T-helper 9 cell (primary cell): Measurements from ENCODE around the gene MRPL54.

Experiments used
- DNase-seq: peaks from one replicate; pipeline ENCODE4 v3.0.0-alpha.2; 2020
- total RNA-seq, 2 donors: gene quantifications; one replicate each; lab custom pipeline; 2026; lab: John Stamatoyannopoulos, UW

MRPL54 gene
- 30.4 to 35.1 reads per million in 2 donors for total RNA-seq

DNA sequence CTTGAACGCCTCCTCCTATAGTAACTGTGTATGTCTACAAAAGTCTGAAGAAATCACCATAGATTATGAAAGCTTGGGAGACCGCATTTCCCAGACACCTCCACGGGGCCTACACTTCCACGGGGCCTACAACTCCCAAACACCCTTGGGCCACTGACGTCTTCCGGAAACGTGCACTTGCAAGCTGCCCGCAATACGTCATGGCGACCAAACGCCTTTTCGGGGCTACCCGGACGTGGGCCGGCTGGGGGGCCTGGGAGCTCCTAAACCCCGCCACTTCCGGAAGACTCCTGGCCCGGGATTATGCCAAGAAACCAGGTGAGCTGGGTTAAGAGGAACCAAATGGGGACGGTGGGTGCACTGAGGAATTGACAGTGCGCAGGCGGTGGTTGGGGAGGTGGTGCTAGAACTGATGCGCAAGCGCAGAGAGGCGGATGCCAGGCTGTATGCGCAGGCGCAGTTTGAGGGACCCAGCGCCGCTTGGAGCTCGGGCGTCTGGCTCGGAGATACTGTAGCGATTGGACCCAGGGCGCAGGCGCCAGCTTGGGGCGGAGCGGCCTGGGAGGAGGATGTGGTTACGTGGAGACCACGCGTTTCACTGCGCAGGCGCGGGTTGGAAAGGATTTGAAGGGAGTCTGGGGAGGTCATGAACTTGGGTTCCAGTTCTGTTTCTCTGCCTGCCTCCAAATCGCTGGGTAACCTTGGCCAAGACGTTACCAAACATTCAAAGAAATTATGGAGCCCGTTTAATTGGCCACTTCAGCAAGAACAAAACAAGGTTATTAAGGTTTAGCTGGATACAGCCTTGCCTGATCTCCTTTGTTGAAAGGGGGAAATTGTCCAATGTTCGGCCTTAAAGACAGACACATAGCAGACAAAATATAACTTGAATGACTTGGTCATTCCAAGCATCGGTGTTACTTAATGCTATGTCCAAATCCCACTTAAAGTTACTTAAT is at the start of gene MRPL54:
Gene MRPL54 (plus strand): TSS at position 182 of the 959 bp plus-strand sequence. CDS start 19 bp downstream, at position 201.
- peak; percentile 97 for DNase-seq

DNA sequence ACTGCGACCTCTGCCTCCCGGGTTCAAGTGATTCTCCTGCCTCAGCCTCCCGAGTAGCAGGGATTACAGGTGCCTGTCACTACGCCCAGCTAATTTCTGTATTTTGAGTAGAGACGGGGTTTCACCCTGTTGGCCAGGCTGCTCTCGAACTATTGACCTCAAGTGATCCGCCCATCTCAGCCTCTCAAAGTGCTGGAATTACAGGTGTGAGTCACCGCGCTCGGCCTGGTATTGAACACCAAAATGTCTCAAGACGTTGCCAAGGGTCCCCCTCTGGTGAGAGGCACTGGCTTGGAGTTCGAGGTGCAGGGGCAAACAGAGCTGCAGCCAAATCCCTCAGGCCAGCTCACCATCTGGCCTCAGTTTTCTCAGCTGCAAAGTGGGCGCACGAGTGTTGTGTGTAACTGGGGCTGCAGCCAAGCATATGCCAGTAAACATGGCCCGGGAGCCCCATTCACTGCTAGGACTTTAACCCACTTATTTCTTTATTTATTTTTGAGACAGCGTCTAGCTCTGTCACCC is 46.3 kb upstream of the MRPL54 start:
- no peak for DNase-seq

DNA sequence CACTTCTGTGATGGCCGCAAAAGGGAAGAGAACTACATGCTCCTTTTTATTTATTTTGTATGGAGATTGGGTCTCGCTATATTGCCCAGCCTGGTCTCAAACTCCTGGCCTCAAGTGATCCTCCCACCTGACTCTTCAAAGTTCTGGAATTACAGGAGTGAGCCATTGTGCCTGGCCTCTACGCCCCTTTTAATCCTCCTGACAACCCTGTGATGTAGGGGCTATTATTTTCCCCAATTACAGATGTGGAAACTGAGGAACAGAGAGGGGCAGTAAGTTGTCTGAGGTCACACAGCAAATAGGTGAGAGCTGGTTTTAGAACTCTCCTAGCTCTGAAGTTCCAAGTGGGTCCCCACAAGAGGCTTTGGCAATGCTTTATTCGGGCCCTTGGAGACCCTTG is 42.6 kb upstream of the MRPL54 start:
- no peak for DNase-seq

DNA sequence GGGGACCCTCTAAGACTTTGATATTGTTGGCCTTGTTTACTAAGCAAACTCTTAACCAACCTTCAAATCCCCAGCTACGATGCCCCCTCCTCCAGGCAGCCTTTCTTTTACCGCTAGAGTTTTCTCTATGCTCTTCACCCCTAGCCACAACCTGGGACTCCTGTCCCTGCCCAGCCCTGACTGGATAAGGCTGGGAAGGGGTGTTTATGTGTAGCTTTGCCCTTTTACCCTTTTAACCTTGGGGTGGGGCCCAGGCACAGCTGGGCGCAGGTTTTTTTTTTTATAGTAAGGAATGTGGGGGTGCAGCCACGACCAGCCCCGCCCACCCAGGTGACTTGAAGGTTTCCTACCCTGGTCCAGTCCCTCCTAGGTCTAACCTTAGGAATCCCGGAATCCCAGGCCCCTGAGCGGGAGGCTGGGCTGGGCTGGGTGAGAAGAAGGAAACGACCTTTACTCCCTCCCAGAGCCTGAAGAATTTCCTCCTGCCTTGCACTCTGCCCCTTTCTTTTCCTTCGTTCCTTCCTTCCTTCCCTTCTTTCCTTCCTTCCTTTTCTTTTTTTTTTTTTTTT is 42.0 kb upstream of the MRPL54 start:
- DNase-seq: no peak

DNA sequence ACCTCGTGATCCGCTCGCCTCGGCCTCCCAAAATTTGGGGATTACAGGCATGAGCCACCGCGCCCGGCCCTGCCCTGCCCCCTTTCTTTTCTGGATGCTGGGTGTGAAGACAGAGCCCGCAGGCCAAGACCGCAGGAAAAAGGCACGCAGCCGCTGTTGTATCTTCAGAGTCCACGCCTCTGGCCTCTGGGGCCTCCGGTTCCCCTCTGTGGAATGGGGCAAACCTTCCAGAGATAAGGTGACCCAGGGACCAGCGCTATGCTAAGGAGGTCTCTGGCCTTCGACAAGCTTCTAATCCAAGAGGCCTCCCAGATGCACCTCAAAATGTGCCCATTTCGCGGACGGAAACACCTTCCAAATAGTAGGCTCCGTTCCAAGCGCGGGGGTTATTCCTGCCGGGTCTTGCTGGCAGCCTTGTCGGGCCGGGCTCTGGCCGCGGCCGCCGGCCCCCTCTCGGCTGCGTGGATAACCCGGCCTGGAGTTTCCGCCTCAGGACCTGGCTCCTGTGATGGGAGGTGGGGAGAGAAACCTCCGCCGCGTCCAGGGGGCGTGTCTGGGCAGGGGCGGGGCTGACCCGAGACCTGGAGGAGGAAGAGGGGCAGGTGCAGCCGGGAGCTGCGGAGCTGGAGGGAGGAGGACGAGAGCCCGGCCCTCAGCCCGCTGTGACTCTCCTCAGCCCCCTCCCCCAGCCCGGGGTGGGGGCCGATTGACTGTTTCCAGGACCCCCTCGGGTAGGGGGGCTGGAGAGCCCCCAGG is 41.2 kb upstream of the MRPL54 start:
- peak; percentile 90 for DNase-seq

DNA sequence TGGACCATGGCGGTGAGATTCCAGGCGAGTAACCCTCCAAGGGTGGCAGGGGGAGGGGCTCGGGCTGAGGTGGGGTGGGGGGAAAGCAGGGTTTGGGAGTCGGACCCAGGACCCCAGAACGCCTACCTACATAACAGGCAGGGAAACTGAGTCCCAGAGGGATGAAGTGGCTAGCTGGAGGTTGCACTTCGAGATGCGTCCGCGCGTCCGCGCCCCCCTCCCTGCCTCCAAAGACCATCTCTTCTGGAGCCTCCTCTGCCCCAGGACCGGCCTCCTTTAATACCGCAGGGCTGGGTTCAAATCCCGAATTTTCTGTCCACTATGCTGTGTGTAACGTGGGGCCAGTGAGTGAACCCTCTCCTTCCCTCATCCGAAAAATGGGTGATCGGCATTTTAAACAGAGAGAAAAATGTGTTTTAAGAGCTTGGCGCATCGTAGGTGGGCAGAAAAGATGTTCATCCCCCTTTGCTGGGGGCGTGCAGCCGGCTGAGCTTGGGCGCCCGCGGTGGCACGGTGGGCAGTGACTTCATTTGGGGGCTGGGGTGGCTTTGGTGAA is 40.5 kb upstream of the MRPL54 start:
- DNase-seq: no peak

DNA sequence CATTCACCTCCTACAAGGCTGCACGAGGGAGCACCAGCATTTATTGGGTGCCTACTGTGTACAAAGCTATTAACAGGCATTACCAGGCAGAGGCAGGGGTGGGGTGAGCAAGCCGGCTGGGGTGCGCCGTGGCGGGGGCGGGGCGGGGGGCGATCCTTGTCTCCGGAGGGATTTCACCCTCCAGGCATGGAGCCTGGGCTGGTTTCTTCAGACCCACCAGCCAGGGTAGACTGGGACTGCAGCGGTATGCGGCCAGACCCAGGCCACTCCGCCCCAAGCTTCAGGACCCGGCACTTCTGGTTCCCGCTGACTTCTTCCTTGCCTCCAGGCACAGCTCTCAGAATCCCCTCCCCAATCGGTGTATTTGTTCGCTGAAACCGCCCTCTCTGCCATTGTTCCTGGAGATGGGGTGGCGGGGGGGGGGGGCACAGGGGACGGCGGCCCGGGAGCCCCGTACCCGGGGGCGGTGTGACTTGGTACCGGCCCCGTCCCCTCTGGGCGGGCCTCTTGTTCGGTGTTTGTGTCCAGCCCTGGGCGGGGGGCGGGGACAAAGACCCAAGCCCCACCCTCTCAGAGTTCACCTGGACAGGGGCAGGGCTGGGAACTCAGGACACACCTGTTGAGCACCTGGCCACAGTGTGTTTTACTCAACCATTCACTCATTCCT is 39.9 kb upstream of the MRPL54 start:
- no peak for DNase-seq

DNA sequence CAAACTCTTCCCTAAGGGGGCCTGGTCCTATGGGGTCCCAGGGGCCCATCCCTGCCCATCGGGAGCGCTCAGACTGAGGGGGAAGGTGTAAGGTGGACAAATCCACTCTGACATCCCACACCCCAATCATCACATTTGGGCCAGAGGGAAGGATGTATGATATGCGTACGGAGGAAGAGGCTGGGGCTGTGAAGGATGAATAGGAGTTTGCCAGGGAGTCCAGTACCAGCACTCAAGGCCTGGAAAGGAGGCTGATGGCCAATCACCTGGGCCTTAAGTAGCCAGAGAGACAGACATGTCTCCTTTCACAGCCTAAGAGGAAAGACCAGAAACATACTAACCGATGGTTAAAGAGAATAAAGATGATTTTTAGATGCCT is 39.4 kb upstream of the MRPL54 start:
- DNase-seq: no peak

DNA sequence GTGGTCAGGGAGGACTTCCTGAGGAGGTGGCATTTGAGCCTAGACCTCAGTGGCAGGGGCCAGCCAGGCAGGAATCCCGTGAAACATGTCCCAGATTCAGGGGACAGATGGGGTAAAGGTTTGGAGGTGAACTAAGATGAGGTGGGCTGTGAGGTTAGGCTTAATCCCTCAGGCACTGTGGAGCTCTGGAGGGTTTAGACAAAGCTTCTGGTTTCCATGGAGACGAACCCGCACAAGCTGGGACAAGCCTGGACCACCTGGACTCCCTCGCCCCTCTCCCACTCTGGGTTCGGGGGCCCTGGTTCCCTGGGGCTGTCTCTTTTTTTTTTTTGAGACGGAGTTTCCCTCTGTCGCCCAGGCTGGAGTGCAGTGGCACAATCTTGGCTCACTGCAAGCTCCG is 38.6 kb upstream of the MRPL54 start:
- no peak for DNase-seq

DNA sequence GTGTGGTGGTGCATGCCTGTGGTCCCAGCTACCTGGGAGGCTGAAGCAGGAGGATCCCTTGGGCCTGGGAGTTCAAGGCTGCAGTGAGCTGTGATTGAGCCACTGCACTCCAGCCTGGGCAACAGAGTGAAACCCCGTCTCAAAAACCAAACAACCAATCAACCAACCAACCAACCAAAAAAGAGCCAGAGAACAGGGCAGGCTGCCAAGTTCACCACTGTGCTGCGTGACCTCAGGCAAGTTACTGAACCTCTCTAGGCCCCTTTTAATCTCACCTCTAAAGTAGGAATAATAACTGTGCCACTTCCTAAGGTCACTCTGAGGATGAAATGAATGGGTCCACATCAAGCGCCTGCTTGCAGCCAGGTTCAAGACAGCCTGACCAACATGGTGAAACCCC is 37.4 kb upstream of the MRPL54 start:
- DNase-seq: no peak

DNA sequence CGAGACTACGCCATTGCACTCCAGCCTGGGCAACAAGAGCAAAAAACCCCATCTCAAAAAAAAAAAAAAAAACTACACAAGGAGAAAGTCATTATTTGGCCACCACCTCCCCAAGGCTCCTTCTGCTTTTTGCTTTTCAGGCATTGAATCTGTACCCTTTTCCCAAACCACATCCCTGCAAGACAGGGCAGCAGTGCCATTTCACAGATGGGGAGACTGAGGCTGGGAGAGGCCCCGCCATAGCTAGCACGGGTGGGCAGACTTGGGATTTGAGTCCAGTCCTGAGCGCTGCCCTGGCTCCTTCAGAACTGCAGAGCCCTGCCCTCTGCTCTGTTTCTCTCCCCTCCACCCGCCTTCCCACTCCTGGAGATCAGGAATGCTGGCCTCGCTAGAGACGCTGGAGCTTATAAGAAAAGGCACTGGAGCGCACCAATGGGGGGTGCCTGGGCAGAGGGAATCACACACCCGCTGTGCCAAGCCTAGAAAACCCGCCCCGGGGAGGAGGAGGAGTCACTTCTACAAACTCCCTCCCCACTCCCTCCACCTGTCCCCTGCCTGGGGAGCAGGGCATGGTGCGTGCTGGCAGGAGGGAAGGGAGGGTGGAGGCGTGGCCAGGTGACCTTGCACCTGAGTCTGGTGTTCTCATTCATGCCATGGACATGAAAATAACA is 36.7 kb upstream of the MRPL54 start:
- no peak for DNase-seq

DNA sequence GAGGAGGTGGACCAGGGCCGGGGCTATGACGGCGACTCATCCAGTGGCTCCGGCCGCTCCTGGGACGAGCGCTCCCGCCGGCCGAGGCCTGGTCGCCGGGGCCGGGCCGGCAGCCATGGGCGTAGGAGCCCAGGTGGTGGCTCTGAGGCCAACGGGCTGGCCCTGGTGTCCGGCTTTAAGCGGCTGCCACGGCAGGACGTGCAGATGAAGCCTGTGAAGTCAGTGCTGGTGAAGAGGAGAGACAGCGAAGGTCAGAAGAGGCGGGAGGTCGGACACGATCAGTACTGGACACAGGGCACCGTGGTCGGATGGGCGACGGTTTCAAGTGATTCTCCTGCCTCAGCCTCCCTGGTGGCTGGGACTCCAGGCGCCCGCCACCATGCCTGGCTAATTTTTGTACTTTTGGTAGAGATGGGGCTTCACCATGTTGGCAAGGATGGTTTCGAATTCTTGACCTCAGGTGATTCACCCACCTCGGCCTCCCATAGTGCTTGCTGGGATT is 32.0 kb upstream of the MRPL54 start:
- no peak for DNase-seq

DNA sequence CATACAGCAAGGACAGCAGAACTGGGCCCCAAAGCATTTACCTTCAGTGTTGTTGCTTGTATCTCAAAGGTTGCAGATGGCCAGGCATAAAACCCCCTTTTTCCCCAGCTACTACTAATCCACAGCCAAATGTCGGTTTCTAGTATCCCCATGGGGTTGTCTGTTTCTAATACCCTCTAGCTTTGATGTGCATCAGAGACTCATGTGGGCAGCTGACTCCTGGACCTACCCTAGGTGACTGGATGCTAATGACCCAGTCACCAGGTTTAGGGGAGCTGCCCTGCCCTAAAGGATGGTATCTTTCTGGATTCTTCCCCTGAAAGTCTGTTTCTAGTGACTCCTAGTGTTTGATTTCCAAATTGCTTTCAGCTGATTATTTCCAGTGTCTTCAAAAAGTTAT is 30.4 kb upstream of the MRPL54 start:
- DNase-seq: no peak

DNA sequence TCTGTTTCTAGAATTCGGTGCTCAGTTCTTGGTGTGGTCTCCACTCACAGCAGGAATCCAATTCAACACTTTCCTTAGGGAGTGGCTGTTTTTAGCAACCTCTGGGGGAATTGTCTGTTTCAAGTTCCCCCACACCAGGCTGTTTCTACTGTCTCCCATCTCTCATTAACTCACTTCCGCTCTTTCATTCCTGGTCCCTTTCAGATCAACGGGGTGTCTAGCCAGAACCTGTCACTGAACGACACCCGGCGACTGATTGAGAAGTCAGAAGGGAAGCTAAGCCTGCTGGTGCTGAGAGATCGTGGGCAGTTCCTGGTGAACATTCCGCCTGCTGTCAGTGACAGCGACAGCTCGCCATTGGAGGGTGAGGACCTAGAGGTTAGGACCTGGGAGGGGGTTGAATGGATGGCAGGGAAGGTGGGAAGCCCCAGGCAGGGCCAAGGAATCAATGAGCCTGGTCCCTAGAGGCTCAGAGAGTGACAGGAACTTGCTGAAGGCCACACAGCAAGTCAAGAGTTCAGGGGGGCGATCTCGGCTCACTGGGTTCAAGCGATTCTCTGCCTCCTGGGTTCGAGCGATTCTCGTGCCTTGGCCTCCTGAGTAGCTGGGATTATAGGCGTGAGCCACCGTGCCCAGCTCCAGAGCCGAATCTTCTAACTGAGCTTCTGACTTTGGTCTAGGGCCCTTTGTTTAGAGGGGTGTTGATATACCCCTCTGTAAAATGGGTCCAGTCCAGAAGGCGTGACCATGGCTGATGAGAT is 28.8 kb upstream of the MRPL54 start:
- DNase-seq: no peak

DNA sequence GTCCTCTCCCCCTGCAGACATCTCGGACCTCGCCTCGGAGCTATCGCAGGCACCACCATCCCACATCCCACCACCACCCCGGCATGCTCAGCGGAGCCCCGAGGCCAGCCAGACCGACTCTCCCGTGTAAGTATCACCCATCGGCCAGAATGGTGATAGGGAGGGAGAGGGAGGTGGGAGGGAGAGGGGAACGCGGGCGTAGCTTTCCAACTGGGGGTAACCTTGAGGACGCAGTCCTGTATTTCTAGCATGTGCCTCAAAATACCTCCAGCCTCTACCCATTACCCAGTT is 28.2 kb upstream of the MRPL54 start:
- no peak for DNase-seq

DNA sequence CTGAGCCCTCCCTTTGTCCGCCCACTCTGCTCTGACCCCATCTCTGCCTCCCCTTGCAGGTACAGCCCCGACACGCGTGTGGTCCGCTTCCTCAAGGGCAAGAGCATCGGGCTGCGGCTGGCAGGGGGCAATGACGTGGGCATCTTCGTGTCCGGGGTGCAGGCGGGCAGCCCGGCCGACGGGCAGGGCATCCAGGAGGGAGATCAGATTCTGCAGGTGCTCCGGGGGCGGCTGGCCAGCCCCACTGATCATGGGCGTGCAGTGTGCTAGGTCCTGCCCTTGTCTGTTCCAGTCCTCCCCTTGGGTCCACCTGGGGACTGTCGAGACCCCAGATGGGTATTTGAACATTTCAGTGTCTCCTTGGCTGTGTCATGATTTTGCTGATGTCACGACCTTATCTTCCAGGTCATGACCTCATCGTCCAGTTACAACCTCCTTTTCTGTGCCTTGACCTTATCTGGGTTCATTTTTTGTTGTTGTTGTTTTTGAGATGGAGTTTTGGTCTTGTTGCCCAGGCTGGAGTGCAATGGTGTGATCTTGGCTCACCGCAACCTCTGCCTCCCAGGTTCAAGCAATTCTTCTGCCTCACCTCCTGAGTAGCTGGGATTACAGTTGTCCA is 26.3 kb upstream of the MRPL54 start:
- DNase-seq: no peak

DNA sequence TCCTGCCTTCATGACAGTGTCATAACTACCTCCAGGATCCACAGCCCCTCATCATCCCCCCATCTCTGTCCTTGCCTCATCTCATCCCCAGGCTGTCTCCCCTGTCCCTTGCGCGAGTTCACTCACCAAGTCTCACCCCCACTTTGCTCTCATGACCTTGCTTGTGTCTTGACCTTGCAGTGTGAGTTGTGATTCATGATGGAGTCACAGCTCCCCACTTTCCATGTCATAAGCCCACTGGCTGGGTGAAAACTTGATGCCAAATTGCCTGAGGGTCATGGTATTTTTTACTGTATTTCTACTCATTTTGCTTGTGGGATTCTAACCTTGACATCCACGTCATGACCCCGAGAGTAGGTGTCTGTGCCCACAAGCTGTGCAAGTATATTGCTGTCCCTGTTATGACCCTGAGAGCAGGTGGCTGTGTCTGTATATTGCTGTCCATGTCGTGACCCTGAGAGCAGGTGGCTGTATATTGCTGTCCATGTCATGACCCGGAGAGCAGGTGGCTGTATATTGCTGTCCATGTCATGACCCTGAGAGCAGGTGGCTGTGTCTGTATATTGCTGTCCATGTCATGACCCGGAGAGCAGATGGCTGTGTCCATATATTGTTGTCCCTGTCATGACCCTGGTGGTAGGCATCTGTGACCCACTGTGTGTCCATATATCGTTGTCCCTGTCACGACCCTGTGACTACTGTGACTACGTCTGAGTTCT is 24.8 kb upstream of the MRPL54 start:
- DNase-seq: no peak

DNA sequence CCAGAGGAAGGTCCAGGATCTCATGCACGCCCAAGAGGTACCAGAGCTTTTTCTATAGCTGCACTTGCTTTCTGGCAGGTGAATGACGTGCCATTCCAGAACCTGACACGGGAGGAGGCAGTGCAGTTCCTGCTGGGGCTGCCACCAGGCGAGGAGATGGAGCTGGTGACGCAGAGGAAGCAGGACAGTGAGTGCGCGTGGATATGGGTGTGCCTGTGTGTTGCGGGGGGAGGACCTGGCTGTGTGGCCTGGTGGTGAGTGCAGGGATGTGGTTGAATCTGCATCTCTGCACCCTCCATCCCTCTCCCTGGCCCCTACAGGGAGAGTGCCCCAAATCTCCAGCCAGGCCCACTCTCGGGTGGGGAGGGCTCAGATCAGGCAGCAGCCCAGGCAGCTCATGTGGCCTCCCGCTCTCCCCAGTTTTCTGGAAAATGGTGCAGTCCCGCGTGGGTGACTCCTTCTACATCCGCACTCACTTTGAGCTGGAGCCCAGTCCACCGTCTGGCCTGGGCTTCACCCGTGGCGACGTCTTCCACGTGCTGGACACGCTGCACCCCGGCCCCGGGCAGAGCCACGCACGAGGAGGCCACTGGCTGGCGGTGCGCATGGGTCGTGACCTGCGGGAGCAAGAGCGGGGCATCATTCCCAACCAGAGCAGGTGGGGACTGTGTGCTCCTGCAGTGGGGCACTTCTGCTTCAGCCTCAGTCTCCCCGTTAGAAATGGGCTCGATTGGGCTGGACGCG is 23.8 kb upstream of the MRPL54 start:
- DNase-seq: no peak

DNA sequence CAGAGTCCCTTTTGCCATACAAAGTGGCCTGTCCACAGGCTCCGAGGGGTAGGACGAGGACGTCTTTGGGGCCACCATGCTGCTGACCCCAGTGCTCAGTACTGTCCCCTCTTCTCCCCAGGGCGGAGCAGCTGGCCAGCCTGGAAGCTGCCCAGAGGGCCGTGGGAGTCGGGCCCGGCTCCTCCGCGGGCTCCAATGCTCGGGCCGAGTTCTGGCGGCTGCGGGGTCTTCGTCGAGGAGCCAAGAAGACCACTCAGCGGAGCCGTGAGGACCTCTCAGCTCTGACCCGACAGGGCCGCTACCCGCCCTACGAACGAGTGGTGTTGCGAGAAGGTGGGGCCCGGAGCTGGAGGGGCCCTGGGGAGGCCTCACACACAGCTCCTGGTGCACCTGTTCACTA is 22.1 kb upstream of the MRPL54 start:
- DNase-seq: no peak
